Measurements from ENCODE around the gene MRPL40. TPM values are rescaled to one million over a fixed set of nuclear protein-coding genes. Genes with fewer than 3 reads are reported as not detected.
A peak's percentile ranks its signal among the peaks of the same experiment; 100 is the strongest.

The MRPL40 gene
- total RNA-seq, 1 experiment from 2014 or later: 40.1 TPM

GRCh38 chr22:19432133-19432851 is at the start of gene MRPL40 (continued):
- TF ChIP-seq, protein P1, sequence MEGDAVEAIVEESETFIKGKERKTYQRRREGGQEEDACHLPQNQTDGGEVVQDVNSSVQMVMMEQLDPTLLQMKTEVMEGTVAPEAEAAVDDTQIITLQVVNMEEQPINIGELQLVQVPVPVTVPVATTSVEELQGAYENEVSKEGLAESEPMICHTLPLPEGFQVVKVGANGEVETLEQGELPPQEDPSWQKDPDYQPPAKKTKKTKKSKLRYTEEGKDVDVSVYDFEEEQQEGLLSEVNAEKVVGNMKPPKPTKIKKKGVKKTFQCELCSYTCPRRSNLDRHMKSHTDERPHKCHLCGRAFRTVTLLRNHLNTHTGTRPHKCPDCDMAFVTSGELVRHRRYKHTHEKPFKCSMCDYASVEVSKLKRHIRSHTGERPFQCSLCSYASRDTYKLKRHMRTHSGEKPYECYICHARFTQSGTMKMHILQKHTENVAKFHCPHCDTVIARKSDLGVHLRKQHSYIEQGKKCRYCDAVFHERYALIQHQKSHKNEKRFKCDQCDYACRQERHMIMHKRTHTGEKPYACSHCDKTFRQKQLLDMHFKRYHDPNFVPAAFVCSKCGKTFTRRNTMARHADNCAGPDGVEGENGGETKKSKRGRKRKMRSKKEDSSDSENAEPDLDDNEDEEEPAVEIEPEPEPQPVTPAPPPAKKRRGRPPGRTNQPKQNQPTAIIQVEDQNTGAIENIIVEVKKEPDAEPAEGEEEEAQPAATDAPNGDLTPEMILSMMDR (IDR thresholded peaks at IDR 0.05 in 2 of 3, conservative IDR thresholded peaks at IDR 0.05 in 1 of 3; ENCODE audit: borderline replicate concordance in 1 of 3, insufficient read depth in 1 of 3, low read depth in 2 of 3, low read length in 2 of 3): no peak
- TF ChIP-seq JUND (IDR thresholded peaks at IDR 0.05) (peak; percentile 55), SP1 (IDR thresholded peaks at IDR 0.05; ENCODE audit: low read depth) (peak; percentile 88), ZNF274 (IDR thresholded peaks at IDR 0.05; ENCODE audit: low read depth, low read length) (no peak)

DNA sequence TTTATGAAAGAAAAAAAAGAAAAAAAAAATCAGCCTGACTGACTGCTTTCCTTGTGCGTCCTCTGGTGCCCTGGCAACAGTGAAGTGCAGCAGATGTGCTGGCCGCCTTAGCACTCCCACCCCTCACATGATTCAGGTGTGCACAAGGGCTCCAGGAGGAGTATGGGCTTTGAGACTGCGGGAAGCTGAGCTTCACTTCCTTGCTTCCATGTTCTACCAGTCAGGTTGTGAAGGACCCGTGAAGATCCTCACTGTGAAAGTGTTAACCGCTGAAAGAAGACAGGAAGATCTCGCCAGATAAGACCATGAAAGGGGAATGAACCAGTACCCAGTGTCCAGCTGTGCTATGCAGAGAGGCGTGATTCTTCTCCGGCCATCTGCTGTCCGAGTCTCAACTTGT is 49.1 kb upstream of the MRPL40 start:
- ChIA-PET RAD21 (ENCODE audit: low non-redundant PET in 1 of 2, low total read pairs in 2 of 2, uncharacterized antibody in 2 of 2, unreplicated experiment in 2 of 2) (no interaction called here), POLR2A (no interaction called here), CTCF (no interaction called here)
- Histone ChIP-seq H3K27me3 (ENCODE audit: insufficient read depth, low read length) (no peaks in the 10 kb centered on the region), H2AFZ (ENCODE audit: low read depth, low read length, poor library complexity, severe bottlenecking) (no peak overlapping the region), H3K36me3 (ENCODE audit: control insufficient read depth in 1 of 2, insufficient read depth in 2 of 2, low read length in 2 of 2) (peaks cover 38 to 49% of the 10 kb centered on the region in 2 experiments), H3K9me3 (ENCODE audit: control insufficient read depth in 1 of 2, insufficient read depth in 1 of 2, low read depth in 1 of 2, low read length in 2 of 2) (no peaks in the 10 kb centered on the region), H3K27ac (ENCODE audit: low read depth, low read length) (no peak overlapping the region), H3K9me2 (ENCODE audit: insufficient read depth) (no peaks in the 10 kb centered on the region), H3K4me1 (ENCODE audit: control insufficient read depth in 1 of 2, insufficient read depth in 2 of 2, low read length in 2 of 2) (peaks cover 9 to 17% of the 10 kb centered on the region in 2 experiments), H4K20me1 (ENCODE audit: insufficient read depth) (no peaks in the 10 kb centered on the region), H3K4me3 (replicated peaks in 1 of 2; ENCODE audit: low read depth in 1 of 2, low read length in 2 of 2) (no peak overlapping the region), H3K4me2 (ENCODE audit: low read length) (no peak overlapping the region), H3K79me2 (ENCODE audit: insufficient read depth, low read length) (no peaks in the 10 kb centered on the region), H3K9ac (ENCODE audit: low read length) (no peak overlapping the region)
- no TSS peak for BruUV-seq (replicated peaks)
- no peak for TF ChIP-seq CEBPB (IDR thresholded peaks at IDR 0.05; ENCODE audit: low read depth)
- TF ChIP-seq ZNF274 (IDR thresholded peaks at IDR 0.05; ENCODE audit: low read depth, low read length): no peak
- TF ChIP-seq, protein P2, sequence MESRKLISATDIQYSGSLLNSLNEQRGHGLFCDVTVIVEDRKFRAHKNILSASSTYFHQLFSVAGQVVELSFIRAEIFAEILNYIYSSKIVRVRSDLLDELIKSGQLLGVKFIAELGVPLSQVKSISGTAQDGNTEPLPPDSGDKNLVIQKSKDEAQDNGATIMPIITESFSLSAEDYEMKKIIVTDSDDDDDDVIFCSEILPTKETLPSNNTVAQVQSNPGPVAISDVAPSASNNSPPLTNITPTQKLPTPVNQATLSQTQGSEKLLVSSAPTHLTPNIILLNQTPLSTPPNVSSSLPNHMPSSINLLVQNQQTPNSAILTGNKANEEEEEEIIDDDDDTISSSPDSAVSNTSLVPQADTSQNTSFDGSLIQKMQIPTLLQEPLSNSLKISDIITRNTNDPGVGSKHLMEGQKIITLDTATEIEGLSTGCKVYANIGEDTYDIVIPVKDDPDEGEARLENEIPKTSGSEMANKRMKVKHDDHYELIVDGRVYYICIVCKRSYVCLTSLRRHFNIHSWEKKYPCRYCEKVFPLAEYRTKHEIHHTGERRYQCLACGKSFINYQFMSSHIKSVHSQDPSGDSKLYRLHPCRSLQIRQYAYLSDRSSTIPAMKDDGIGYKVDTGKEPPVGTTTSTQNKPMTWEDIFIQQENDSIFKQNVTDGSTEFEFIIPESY (IDR thresholded peaks at IDR 0.05; ENCODE audit: extremely low read depth, insufficient replicate concordance, low read length): no peak
- TF ChIP-seq, protein P1 (IDR thresholded peaks at IDR 0.05 in 2 of 3, conservative IDR thresholded peaks at IDR 0.05 in 1 of 3; ENCODE audit: borderline replicate concordance in 1 of 3, insufficient read depth in 1 of 3, low read depth in 2 of 3, low read length in 2 of 3): no peak
- TF ChIP-seq ATF3 (IDR thresholded peaks at IDR 0.05): no peak
- TF ChIP-seq, protein P3, sequence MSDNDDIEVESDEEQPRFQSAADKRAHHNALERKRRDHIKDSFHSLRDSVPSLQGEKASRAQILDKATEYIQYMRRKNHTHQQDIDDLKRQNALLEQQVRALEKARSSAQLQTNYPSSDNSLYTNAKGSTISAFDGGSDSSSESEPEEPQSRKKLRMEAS (IDR thresholded peaks at IDR 0.05): no peak
- no peak for TF ChIP-seq ZFX (IDR thresholded peaks at IDR 0.05)
- TF ChIP-seq, protein P4, sequence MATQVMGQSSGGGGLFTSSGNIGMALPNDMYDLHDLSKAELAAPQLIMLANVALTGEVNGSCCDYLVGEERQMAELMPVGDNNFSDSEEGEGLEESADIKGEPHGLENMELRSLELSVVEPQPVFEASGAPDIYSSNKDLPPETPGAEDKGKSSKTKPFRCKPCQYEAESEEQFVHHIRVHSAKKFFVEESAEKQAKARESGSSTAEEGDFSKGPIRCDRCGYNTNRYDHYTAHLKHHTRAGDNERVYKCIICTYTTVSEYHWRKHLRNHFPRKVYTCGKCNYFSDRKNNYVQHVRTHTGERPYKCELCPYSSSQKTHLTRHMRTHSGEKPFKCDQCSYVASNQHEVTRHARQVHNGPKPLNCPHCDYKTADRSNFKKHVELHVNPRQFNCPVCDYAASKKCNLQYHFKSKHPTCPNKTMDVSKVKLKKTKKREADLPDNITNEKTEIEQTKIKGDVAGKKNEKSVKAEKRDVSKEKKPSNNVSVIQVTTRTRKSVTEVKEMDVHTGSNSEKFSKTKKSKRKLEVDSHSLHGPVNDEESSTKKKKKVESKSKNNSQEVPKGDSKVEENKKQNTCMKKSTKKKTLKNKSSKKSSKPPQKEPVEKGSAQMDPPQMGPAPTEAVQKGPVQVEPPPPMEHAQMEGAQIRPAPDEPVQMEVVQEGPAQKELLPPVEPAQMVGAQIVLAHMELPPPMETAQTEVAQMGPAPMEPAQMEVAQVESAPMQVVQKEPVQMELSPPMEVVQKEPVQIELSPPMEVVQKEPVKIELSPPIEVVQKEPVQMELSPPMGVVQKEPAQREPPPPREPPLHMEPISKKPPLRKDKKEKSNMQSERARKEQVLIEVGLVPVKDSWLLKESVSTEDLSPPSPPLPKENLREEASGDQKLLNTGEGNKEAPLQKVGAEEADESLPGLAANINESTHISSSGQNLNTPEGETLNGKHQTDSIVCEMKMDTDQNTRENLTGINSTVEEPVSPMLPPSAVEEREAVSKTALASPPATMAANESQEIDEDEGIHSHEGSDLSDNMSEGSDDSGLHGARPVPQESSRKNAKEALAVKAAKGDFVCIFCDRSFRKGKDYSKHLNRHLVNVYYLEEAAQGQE (IDR thresholded peaks at IDR 0.05; ENCODE audit: low read depth): no peak
- DNase-seq (ENCODE audit: low read depth, low spot score) (no peak), ATAC-seq (no peak)
- intact Hi-C loops (cut with micrococcal nuclease): no loop called here
